ENCODE results near the gene OVCH2.

- TF ChIP-seq, protein P1, sequence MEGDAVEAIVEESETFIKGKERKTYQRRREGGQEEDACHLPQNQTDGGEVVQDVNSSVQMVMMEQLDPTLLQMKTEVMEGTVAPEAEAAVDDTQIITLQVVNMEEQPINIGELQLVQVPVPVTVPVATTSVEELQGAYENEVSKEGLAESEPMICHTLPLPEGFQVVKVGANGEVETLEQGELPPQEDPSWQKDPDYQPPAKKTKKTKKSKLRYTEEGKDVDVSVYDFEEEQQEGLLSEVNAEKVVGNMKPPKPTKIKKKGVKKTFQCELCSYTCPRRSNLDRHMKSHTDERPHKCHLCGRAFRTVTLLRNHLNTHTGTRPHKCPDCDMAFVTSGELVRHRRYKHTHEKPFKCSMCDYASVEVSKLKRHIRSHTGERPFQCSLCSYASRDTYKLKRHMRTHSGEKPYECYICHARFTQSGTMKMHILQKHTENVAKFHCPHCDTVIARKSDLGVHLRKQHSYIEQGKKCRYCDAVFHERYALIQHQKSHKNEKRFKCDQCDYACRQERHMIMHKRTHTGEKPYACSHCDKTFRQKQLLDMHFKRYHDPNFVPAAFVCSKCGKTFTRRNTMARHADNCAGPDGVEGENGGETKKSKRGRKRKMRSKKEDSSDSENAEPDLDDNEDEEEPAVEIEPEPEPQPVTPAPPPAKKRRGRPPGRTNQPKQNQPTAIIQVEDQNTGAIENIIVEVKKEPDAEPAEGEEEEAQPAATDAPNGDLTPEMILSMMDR (IDR thresholded peaks at IDR 0.05), result no peak
- no peak for TF ChIP-seq EP300 (IDR thresholded peaks at IDR 0.05)
Observed at GRCh38 chr11:7643314-7643713, 63.0 kb downstream of the OVCH2 start.

Data from esophagus muscularis mucosa (tissue), 3 donors.